HepG2 (cell line): ENCODE data around the gene DIO1. TPM values are rescaled to one million over a fixed set of nuclear protein-coding genes. Genes with fewer than 3 reads are reported as not detected.

Experiments used
- DPF2 ChIP-seq: sonication (generic); formaldehyde crosslinking; IDR thresholded peaks from 2 replicates; pipeline ENCODE4 v1.4.0; 2020; ENCODE audit warnings: mild to moderate bottlenecking, low read depth, missing genetic modification reagents, borderline replicate concordance
- ETV5 ChIP-seq: IDR thresholded peaks from 2 replicates; pipeline ENCODE4 v1.6.1; 2018; ENCODE audit warnings: missing biosample characterization, missing genetic modification reagents, inconsistent platforms, borderline replicate concordance
- HMGXB3 ChIP-seq: sonication (generic); formaldehyde crosslinking; IDR thresholded peaks from 2 replicates; pipeline ENCODE4 v1.4.0; 2020; ENCODE audit warnings: missing genetic modification reagents, borderline replicate concordance
- KLF9 ChIP-seq: IDR thresholded peaks from 2 replicates; pipeline ENCODE4 v1.6.1; 2016; ENCODE audit warnings: low read depth
- RFXAP ChIP-seq: sonication (generic); formaldehyde crosslinking; IDR thresholded peaks from 2 replicates; pipeline ENCODE4 v1.4.0; 2020; ENCODE audit warnings: missing genetic modification reagents, borderline replicate concordance
- SIX1 ChIP-seq: sonication (generic); formaldehyde crosslinking; IDR thresholded peaks from 2 replicates; pipeline ENCODE4 v1.4.0; 2020; ENCODE audit warnings: missing genetic modification reagents, borderline replicate concordance
- SOX13 ChIP-seq, 3 experiments: fragments of 450-650 bp in 1 of 3; sonication (generic) in 1 of 3; formaldehyde crosslinking in 1 of 3; IDR thresholded peaks in 2 of 3; conservative IDR thresholded peaks in 1 of 3; 2 replicates each; pipeline versions ENCODE4 v1.5.0 to v1.6.1; 2016 to 2020; ENCODE audit warnings: antibody characterized with exemption in 1 of 3, mild to moderate bottlenecking in 1 of 3, missing compliant biosample characterization in 1 of 3, missing genetic modification reagents in 1 of 3, moderate library complexity in 1 of 3
- TSC22D2 ChIP-seq: sonication (generic); formaldehyde crosslinking; IDR thresholded peaks from 2 replicates; pipeline ENCODE4 v1.5.1; 2020; ENCODE audit warnings: missing genetic modification reagents, mild to moderate bottlenecking, borderline replicate concordance
- ZFP91 ChIP-seq: sonication (generic); formaldehyde crosslinking; IDR thresholded peaks from 2 replicates; pipeline ENCODE4 v1.9.0; 2022; ENCODE audit warnings: missing genetic modification reagents, mild to moderate bottlenecking, borderline replicate concordance
- ZMYM3 ChIP-seq: sonication (generic); formaldehyde crosslinking; IDR thresholded peaks from 2 replicates; pipeline ENCODE4 v1.5.1; 2020; ENCODE audit warnings: mild to moderate bottlenecking, missing genetic modification reagents
- ZNF3 ChIP-seq: IDR thresholded peaks from 2 replicates; pipeline ENCODE4 v1.7.0; 2017; ENCODE audit warnings: inconsistent platforms
- ZNF720 ChIP-seq: sonication (generic); formaldehyde crosslinking; IDR thresholded peaks from 2 replicates; pipeline ENCODE4 v1.4.0; 2020; ENCODE audit warnings: missing genetic modification reagents
- ZNF883 ChIP-seq: sonication (generic); formaldehyde crosslinking; IDR thresholded peaks from 2 replicates; pipeline ENCODE4 v1.5.1; 2020; ENCODE audit warnings: mild to moderate bottlenecking, missing genetic modification reagents; ENCODE audit errors: not compliant biosample characterization
- ZSCAN25 ChIP-seq: sonication (generic); formaldehyde crosslinking; IDR thresholded peaks from 2 replicates; pipeline ENCODE4 v1.8.0; 2022; ENCODE audit warnings: mild to moderate bottlenecking, missing genetic modification reagents
- polyA plus RNA-seq, 8 experiments: library from polyadenylated mRNA; depleted of rRNA in 3 of 8; stranded (reverse) in 7 of 8; unstranded in 1 of 8; fragments of >200 nt; fragmentation: Illumina TruSeq in 4 of 8; extraction: Trizol in 4 of 8; gene quantifications; 2 replicates each; pipeline versions ENCODE4 v1.2.1 to v1.2.3, GENCODE V29; 2011 to 2016; ENCODE audit warnings: low read depth in 4 of 8, missing spikeins in 1 of 8, mixed read lengths in 1 of 8; ENCODE audit not compliant: insufficient read depth in 1 of 8
- total RNA-seq, 5 experiments: library from RNA; depleted of rRNA; stranded (reverse); fragments of >200 nt; fragmentation: Illumina TruSeq; extraction: Trizol; gene quantifications; 2 replicates each; pipeline ENCODE4 v1.2.3, GENCODE V29; 2016; ENCODE audit warnings: low read depth in 1 of 5
- TF ChIP-seq, protein P1 (sequence below): sonication (generic); formaldehyde crosslinking; IDR thresholded peaks from 2 replicates; pipeline ENCODE4 v1.5.1; 2020; ENCODE audit warnings: mild to moderate bottlenecking, missing genetic modification reagents, borderline replicate concordance
- TF ChIP-seq, protein P2 (sequence below): sonication (generic); formaldehyde crosslinking; IDR thresholded peaks from 2 replicates; pipeline ENCODE4 v1.5.0; 2020; ENCODE audit warnings: missing genetic modification reagents

The DIO1 gene
- total and polyA plus RNA-seq, 2 of the 13 experiments (the other 11 are each of a cell fraction or from before 2014, with no cell fraction given): 13.5 to 45.6 TPM

GRCh38 chr1:53893999-53894636, at the start of gene DIO1 (continued):
- TF ChIP-seq SOX13 (IDR thresholded peaks at IDR 0.05) (no peak), SOX13 (CRISPR knock-in tag; conservative IDR thresholded peaks at IDR 0.05 in 1 of 2, IDR thresholded peaks at IDR 0.05 in 1 of 2) (no peak), TSC22D2 (CRISPR knock-in tag) (no peak), RFXAP (CRISPR knock-in tag) (0 out of 2 replicates have a peak, but pooled peaks have one; percentile 46), ZSCAN25 (CRISPR knock-in tag) (no peak), SIX1 (CRISPR knock-in tag) (no peak), ZNF883 (CRISPR knock-in tag) (no peak), HMGXB3 (CRISPR knock-in tag) (no peak), KLF9 (CRISPR knock-in tag) (no peak), DPF2 (no peak), ZMYM3 (CRISPR knock-in tag) (no peak), ZFP91 (CRISPR knock-in tag) (peak; percentile 67; the same call in 1 of the 2 replicates), ZNF720 (CRISPR knock-in tag) (no peak), ETV5 (no peak), ZNF3 (CRISPR knock-in tag) (no peak)
- TF ChIP-seq, protein P1, sequence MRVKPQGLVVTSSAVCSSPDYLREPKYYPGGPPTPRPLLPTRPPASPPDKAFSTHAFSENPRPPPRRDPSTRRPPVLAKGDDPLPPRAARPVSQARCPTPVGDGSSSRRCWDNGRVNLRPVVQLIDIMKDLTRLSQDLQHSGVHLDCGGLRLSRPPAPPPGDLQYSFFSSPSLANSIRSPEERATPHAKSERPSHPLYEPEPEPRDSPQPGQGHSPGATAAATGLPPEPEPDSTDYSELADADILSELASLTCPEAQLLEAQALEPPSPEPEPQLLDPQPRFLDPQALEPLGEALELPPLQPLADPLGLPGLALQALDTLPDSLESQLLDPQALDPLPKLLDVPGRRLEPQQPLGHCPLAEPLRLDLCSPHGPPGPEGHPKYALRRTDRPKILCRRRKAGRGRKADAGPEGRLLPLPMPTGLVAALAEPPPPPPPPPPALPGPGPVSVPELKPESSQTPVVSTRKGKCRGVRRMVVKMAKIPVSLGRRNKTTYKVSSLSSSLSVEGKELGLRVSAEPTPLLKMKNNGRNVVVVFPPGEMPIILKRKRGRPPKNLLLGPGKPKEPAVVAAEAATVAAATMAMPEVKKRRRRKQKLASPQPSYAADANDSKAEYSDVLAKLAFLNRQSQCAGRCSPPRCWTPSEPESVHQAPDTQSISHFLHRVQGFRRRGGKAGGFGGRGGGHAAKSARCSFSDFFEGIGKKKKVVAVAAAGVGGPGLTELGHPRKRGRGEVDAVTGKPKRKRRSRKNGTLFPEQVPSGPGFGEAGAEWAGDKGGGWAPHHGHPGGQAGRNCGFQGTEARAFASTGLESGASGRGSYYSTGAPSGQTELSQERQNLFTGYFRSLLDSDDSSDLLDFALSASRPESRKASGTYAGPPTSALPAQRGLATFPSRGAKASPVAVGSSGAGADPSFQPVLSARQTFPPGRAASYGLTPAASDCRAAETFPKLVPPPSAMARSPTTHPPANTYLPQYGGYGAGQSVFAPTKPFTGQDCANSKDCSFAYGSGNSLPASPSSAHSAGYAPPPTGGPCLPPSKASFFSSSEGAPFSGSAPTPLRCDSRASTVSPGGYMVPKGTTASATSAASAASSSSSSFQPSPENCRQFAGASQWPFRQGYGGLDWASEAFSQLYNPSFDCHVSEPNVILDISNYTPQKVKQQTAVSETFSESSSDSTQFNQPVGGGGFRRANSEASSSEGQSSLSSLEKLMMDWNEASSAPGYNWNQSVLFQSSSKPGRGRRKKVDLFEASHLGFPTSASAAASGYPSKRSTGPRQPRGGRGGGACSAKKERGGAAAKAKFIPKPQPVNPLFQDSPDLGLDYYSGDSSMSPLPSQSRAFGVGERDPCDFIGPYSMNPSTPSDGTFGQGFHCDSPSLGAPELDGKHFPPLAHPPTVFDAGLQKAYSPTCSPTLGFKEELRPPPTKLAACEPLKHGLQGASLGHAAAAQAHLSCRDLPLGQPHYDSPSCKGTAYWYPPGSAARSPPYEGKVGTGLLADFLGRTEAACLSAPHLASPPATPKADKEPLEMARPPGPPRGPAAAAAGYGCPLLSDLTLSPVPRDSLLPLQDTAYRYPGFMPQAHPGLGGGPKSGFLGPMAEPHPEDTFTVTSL (CRISPR knock-in tag): no peak
- TF ChIP-seq, protein P2, sequence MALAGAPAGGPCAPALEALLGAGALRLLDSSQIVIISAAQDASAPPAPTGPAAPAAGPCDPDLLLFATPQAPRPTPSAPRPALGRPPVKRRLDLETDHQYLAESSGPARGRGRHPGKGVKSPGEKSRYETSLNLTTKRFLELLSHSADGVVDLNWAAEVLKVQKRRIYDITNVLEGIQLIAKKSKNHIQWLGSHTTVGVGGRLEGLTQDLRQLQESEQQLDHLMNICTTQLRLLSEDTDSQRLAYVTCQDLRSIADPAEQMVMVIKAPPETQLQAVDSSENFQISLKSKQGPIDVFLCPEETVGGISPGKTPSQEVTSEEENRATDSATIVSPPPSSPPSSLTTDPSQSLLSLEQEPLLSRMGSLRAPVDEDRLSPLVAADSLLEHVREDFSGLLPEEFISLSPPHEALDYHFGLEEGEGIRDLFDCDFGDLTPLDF (CRISPR knock-in tag): no peak
